Esophagus muscularis mucosa (tissue), 4 donors: Measurements from ENCODE around the gene KLF11. TPM values are rescaled to one million over a fixed set of nuclear protein-coding genes. Genes with fewer than 3 reads are reported as not detected.

Experiments used
- DNase-seq: peaks from one replicate; pipeline ENCODE4 v3.0.0-alpha.2; 2017; ENCODE audit errors: extremely low spot score
- H3K27ac ChIP-seq, 4 donors: fragments of 200-600 bp; sonication (generic); replicated peaks in 1 of 4; 1 replicate in 3 of 4; 2 replicates in 1 of 4; pipeline ENCODE4 v1.5.1; 2016 to 2019; ENCODE audit warnings: mild to moderate bottlenecking in 1 of 4
- H3K27me3 ChIP-seq, 4 donors: fragments of 200-600 bp; sonication (generic); one replicate each; pipeline versions ENCODE4 v1.5.1 to v1.6.0; 2016 to 2019
- H3K36me3 ChIP-seq, 4 donors: fragments of 200-600 bp; sonication (generic); one replicate each; pipeline ENCODE4 v1.5.1; 2016 to 2019
- H3K4me1 ChIP-seq, 4 donors: fragments of 200-600 bp; sonication (generic); one replicate each; pipeline ENCODE4 v1.5.1; 2016 to 2019
- H3K4me3 ChIP-seq, 4 donors: fragments of 200-600 bp; sonication (generic); 1 replicate in 2 of 4; 2 replicates in 2 of 4; pipeline ENCODE4 v1.5.1; 2016 to 2019; ENCODE audit warnings: mild to moderate bottlenecking in 4 of 4, moderate library complexity in 1 of 4
- H3K9me3 ChIP-seq, 4 donors: fragments of 200-600 bp; sonication (generic); 1 replicate in 3 of 4; 2 replicates in 1 of 4; pipeline ENCODE4 v1.5.1; 2016 to 2019
- EP300 ChIP-seq: sonication (generic); formaldehyde crosslinking; IDR thresholded peaks from one replicate; pipeline ENCODE4 v1.6.1; 2017; ENCODE audit warnings: antibody characterized with exemption
- POLR2A ChIP-seq: fragments of 450-650 bp; IDR thresholded peaks from one replicate; pipeline ENCODE4 v1.6.1; 2017; ENCODE audit warnings: antibody characterized with exemption, moderate library complexity, mild to moderate bottlenecking, low read depth
- POLR2AphosphoS5 ChIP-seq, 2 donors: sonication (generic); formaldehyde crosslinking; IDR thresholded peaks; one replicate each; pipeline ENCODE4 v1.6.1; 2017; ENCODE audit warnings: antibody characterized with exemption in 2 of 2
- WGBS: methylation state at CpG from one replicate; pipeline ENCODE4 v1.1.5; 2018; 5-methylcytosine and 5-hydroxymethylcytosine counted together
- intact Hi-C: fragments of 100-400 bp; cut with DNase I; formaldehyde crosslinking; loops from one replicate; pipeline ENCODE4 v1.15.1; 2023
- total RNA-seq, 4 donors: library from RNA; depleted of rRNA; stranded (reverse); fragments of >200 nt; gene quantifications; one replicate each; pipeline versions ENCODE4 v1.1.0 to v1.2.1, GENCODE V29; 2016
- TF ChIP-seq, protein P1 (sequence below), 3 experiments: fragments of 200-600 bp in 2 of 3; fragments of 450-650 bp in 1 of 3; sonication (generic) in 2 of 3; IDR thresholded peaks; one replicate each; pipeline ENCODE4 v1.5.1; 2017 to 2019; ENCODE audit warnings: antibody characterized with exemption in 3 of 3, mild to moderate bottlenecking in 2 of 3, moderate library complexity in 1 of 3

Gene KLF11
- total RNA-seq, 4 donors from 2014 or later: 15.8 to 51.6 (median 33.9) TPM

DNA sequence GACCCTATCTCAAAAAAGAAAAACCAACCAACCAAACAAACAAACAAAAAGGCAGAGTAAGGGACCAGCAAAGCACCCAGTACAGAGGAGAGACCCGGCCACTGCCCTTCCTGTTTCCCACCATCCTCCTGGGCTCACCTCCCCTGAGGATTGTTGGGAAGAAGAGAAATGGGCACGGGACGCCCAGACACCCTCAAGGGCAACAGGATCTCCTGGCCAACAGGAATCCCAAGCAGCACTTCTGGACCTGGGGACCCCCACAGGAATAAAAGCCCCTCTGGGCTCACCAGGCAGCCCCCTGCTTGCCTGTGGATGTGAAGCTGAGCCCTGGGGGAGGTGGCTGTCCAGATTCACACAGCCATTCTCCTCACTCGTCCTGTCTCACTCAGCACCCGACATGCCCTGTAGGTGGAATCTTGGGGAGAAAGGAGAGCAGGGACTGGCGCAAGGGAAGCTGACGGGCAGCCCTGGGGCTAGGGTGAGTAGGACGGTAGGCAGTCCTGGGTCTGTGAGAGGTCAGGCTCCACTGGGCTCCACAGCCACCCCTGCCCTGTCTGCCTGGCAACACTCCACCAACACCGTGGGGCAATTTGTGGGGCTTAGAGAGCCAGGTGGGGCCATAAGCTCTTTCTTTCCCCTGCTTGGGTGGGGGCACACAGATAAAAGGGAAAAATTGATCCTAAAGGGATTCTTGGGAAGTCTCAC lies 18.0 kb downstream of the KLF11 start:
- TF ChIP-seq, protein P1, sequence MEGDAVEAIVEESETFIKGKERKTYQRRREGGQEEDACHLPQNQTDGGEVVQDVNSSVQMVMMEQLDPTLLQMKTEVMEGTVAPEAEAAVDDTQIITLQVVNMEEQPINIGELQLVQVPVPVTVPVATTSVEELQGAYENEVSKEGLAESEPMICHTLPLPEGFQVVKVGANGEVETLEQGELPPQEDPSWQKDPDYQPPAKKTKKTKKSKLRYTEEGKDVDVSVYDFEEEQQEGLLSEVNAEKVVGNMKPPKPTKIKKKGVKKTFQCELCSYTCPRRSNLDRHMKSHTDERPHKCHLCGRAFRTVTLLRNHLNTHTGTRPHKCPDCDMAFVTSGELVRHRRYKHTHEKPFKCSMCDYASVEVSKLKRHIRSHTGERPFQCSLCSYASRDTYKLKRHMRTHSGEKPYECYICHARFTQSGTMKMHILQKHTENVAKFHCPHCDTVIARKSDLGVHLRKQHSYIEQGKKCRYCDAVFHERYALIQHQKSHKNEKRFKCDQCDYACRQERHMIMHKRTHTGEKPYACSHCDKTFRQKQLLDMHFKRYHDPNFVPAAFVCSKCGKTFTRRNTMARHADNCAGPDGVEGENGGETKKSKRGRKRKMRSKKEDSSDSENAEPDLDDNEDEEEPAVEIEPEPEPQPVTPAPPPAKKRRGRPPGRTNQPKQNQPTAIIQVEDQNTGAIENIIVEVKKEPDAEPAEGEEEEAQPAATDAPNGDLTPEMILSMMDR (IDR thresholded peaks at IDR 0.05): no peak
- TF ChIP-seq POLR2AphosphoS5 (IDR thresholded peaks at IDR 0.05) (no peak), EP300 (no peak), POLR2A (no peak)
- intact Hi-C loops: no loop called here
- no peaks in the 10 kb centered on the region for H3K27me3 ChIP-seq
- H3K27ac ChIP-seq: no peak overlapping the region
- H3K36me3 ChIP-seq: peaks cover 0 to 35% (median 12%) of the 10 kb centered on the region in 4 donors
- DNase-seq: no peak
- no peaks in the 10 kb centered on the region for H3K9me3 ChIP-seq
- WGBS: 77% methylated on average over 5 of the region's 9 CpGs
- H3K4me3 ChIP-seq: no peak overlapping the region
- H3K4me1 ChIP-seq: peaks cover 14 to 30% (median 26%) of the 10 kb centered on the region in 4 donors

DNA sequence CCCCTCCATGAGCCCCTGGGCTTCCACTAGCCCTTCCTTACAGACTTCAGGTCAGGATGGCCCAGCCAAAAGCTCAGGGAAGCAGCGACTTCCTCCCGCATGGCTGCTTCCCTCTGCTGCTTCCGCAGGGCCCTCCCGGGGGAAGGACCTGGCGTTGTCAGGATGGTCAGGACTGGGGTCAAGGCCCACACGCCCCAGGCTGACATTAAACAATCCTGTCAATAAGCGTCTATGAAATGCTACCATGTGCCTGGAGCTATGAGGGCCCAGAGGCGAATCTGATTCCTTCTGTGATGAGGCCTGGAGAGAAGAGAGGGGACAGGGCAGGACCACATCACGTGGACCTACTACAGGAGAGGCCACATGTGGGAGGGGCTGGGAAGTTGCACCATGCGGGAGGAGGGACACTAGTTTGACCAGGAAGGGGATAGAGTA lies 19.6 kb downstream of the KLF11 start:
- no peak overlapping the region for H3K27ac ChIP-seq
- TF ChIP-seq POLR2A (no peak), POLR2AphosphoS5 (IDR thresholded peaks at IDR 0.05) (no peak), EP300 (no peak)
- TF ChIP-seq, protein P1 (IDR thresholded peaks at IDR 0.05): no peak
- H3K9me3 ChIP-seq: no peaks in the 10 kb centered on the region
- DNase-seq: no peak
- intact Hi-C loops: no loop called here
- peaks cover 1 to 14% (median 10%) of the 10 kb centered on the region in 4 donors for H3K4me1 ChIP-seq
- no peaks in the 10 kb centered on the region for H3K27me3 ChIP-seq
- no peak overlapping the region for H3K4me3 ChIP-seq
- 72% methylated on average over 3 of the region's 10 CpGs for WGBS
- H3K36me3 ChIP-seq: peaks cover 0 to 35% (median 11%) of the 10 kb centered on the region in 4 donors

DNA sequence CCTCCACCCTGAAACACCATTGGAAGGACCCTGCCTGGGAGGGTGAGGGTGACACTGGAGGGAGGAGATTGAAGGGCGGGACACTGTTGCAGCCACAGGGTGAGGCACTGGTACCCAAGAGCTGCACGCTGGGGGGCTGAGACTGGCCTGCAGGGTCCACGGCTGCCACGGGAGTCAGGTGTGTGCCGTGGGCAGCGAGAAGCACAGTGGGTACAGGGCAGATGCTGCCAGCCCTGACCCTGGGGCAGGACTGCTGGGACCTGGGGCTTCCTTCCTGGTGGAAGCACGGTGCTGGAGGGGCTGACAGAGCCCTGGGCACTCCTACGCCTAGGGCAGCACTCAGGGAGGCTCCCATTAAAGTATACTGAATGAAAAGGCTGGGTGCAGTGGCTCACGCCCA lies 20.2 kb downstream of the KLF11 start:
- Histone ChIP-seq H3K9me3 (no peaks in the 10 kb centered on the region), H3K4me1 (peaks cover 0 to 13% (median 9%) of the 10 kb centered on the region in 4 donors), H3K4me3 (no peak overlapping the region), H3K27ac (no peak overlapping the region), H3K36me3 (peaks cover 0 to 30% (median 9%) of the 10 kb centered on the region in 4 donors), H3K27me3 (no peaks in the 10 kb centered on the region)
- no peak for DNase-seq
- 93% methylated on average over 6 of the region's 9 CpGs for WGBS
- intact Hi-C loops: no loop called here
- no peak for TF ChIP-seq EP300

DNA sequence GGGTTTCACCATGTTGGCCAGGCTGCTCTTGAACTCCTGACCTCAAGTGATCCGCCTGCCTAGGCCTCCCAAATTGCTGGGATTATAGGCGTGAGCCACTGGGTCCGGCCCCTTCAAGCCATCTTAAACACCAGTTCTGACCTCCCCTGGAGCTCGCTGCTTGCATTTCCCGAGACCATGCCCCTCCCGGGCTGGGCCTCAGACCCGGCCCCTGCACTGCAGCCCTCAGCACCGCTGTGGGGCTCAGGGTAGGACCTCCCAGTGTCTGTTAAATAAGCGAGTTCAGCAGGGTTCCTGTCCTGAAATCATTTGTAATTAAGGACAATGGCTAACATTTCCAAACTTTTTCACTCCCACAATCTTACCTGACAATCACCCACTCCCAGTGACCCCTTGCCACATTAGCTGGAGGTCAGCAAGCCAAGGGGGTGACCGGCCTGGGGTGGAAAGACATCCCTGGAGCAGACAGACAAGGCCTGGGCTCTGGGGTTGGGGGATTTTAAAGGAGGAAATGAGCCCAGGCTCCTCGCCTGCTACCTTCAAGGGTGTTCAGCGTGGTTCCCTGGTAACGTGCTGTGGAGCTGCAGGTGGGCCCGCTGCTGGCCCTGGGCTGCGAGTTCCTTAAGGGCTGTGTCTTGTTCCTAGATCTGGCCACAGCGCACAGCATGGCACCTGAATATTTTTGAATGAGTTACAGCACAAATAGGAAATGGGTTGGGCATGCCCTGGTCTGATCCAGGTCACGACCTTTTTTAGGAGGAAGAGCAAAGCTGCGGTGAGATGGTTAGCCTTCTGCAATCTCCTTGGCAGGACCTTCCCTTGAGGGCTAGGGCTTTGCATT lies 21.8 kb downstream of the KLF11 start:
- 79% methylated on average over 7 of the region's 18 CpGs for WGBS
- Histone ChIP-seq H3K9me3 (no peaks in the 10 kb centered on the region), H3K27ac (no peak overlapping the region), H3K4me3 (no peak overlapping the region), H3K36me3 (peaks cover 0 to 27% (median 9%) of the 10 kb centered on the region in 4 donors), H3K4me1 (peaks cover 0 to 8% (median 6%) of the 10 kb centered on the region in 4 donors), H3K27me3 (no peaks in the 10 kb centered on the region)
- DNase-seq: no peak
- intact Hi-C loops: no loop called here
- TF ChIP-seq, protein P1 (IDR thresholded peaks at IDR 0.05): no peak
- TF ChIP-seq EP300 (no peak), POLR2AphosphoS5 (IDR thresholded peaks at IDR 0.05) (no peak), POLR2A (no peak)

DNA sequence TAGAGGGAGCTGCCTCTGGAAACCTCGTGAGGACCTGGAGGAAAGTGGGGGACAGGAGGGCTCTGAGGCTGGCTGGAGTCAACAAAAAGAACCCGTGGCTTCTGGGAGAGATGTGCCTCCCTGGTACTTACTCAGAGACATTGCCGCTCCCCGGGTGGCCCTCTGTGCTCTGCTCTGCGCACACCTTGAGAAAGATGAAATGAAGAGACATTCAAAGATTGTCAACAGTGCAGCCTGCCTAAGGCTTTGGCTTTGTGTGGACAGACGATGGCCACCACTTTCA lies 22.4 kb downstream of the KLF11 start:
- WGBS: 88% methylated on average over 6 of the region's 6 CpGs
- H3K27ac ChIP-seq: no peak overlapping the region
- TF ChIP-seq, protein P1 (IDR thresholded peaks at IDR 0.05): no peak
- TF ChIP-seq EP300 (no peak), POLR2AphosphoS5 (IDR thresholded peaks at IDR 0.05) (no peak), POLR2A (no peak)

More for the DNA sequence above, 22.4 kb downstream of the KLF11 start:
- peaks cover 0 to 3% (median under 1%) of the 10 kb centered on the region in 4 donors for H3K4me1 ChIP-seq
- no peaks in the 10 kb centered on the region for H3K27me3 ChIP-seq
- no peaks in the 10 kb centered on the region for H3K9me3 ChIP-seq
- H3K4me3 ChIP-seq: no peak overlapping the region
- DNase-seq: no peak
- peaks cover 0 to 27% (median 9%) of the 10 kb centered on the region in 4 donors for H3K36me3 ChIP-seq
- intact Hi-C loops: no loop called here
